Pancreas (tissue), 10 donors: ENCODE results near the gene GNPTAB. TPM values are rescaled to one million over a fixed set of nuclear protein-coding genes. Genes with fewer than 3 reads are reported as not detected.
"Not testable (repeated sequence)": the region's sequence is repeated elsewhere in the genome, so short reads cannot be mapped to it uniquely, and the experiment has no call there.

Source experiments
- ATAC-seq, 4 donors: fragments of 200-7000 bp; cut with Tn5 transposase; one replicate each; pipeline versions ENCODE4 v1.8.0 to v1.9.1; 2020; ENCODE audit warnings: mild to moderate bottlenecking in 4 of 4, moderate library complexity in 4 of 4
- DNase-seq, 6 donors: peaks; one replicate each; pipeline ENCODE4 v3.0.0-alpha.2; 2020
- FAIRE-seq: peaks from 2 replicates; lab custom pipeline; 2012; peaks lifted over from hg19 to GRCh38; lab: Jason Lieb, UNC
- H3K27ac ChIP-seq, 4 donors: fragments of 200-600 bp; sonication (generic); 1 replicate in 3 of 4; 2 replicates in 1 of 4; pipeline versions ENCODE4 v1.5.0 to v1.8.0; 2020
- H3K27me3 ChIP-seq, 4 donors: fragments of 200-600 bp; one replicate each; pipeline ENCODE4 v1.8.0; 2021
- H3K36me3 ChIP-seq, 3 donors: fragments of 200-600 bp; sonication (generic) in 1 of 3; one replicate each; pipeline versions ENCODE4 v1.5.0 to v1.8.0; 2020 to 2021
- H3K4me1 ChIP-seq, 3 donors: fragments of 200-600 bp; one replicate each; pipeline ENCODE4 v1.8.0; 2021
- H3K4me3 ChIP-seq, 4 donors: fragments of 200-600 bp; sonication (generic) in 2 of 4; one replicate each; pipeline versions ENCODE4 v1.5.0 to v1.8.0; 2020 to 2021
- H3K9me3 ChIP-seq, 4 donors: fragments of 200-600 bp; one replicate each; pipeline ENCODE4 v1.8.0; 2021
- CTCF ChIP-seq, 4 donors: fragments of 200-600 bp; sonication (generic) in 3 of 4; IDR thresholded peaks; one replicate each; pipeline versions ENCODE4 v1.5.0 to v1.8.0; 2021; ENCODE audit warnings: antibody characterized with exemption in 4 of 4
- WGBS, 2 donors: extraction: QIAGEN DNeasy Blood & Tissue Kit; methylation state at CpG; one replicate each; pipeline ENCODE4 v1.1.7; 2013; 5-methylcytosine and 5-hydroxymethylcytosine counted together
- intact Hi-C, 3 donors: fragments of 100-400 bp; cut with DNase I; formaldehyde crosslinking; loops; one replicate each; pipeline versions ENCODE4 v1.11.1 to v1.14.2; 2022
- polyA plus RNA-seq, 2 donors: library from polyadenylated mRNA; stranded (reverse); fragments of 200-250 nt; gene quantifications; one replicate each; pipeline ENCODE4 v1.2.3, GENCODE V29; 2013
- total RNA-seq, 6 donors: library from RNA; stranded (reverse); fragmentation: NEBNext Ultra II Directional in 4 of 6; extraction: Animal tissue kit (Norgen Biotek cat#: 25700) in 4 of 6; gene quantifications; one replicate each; pipeline versions ENCODE4 v1.2.1 to v1.2.4, GENCODE V29; 2021 to 2023
- donor health status: healthy with polysubstance abuse.
- donor health status: DM: no; HTN: no; CAD: no; lungs with moderate emphysema.
- donor health status: DM: no; HTN: no; CAD: no.
- donor health status: control.
- donor health status: control.
- donor health status: Bipolar disorder and iron deficiency.
- donor health status: DM: yes; HTN: yes; CAD: no.
- donor health status: DM: no; HTN: no; CAD: no.
- donor health status: DM: no; HTN: no; CAD: no.
- donor health status: DM: yes; HTN: yes; CAD: no.

The GNPTAB gene
- total and polyA plus RNA-seq, 8 donors, result 5.4 to 27.7 (median 12.2) TPM

GRCh38 chr12:101857043-101857558, 26.3 kb upstream of the GNPTAB start:
- Histone ChIP-seq H3K27me3 (no peaks in the 10 kb centered on the region), H3K9me3 (no peaks in the 10 kb centered on the region), H3K36me3 (no peaks in the 10 kb centered on the region), H3K4me1 (no peaks in the 10 kb centered on the region), H3K27ac (no peak overlapping the region), H3K4me3 (no peak overlapping the region)
- FAIRE-seq (no peak), DNase-seq (no peak), ATAC-seq (peak in 2 of 4 donors; percentile 36 to 62)
- TF ChIP-seq CTCF (IDR thresholded peaks at IDR 0.05), result no peak
- 72 to 78% methylated on average over 1 of the region's 1 CpG for WGBS, 2 donors
- intact Hi-C loops, result no loop called here

- DNase-seq, H3K27me3 ChIP-seq, H3K4me3 ChIP-seq, H3K27ac ChIP-seq, ATAC-seq, H3K36me3 ChIP-seq, H3K4me1 ChIP-seq, intact Hi-C loops, FAIRE-seq, H3K9me3 ChIP-seq: not testable (repeated sequence)
- 94 to 95% methylated on average over 5 of the region's 5 CpGs for WGBS, 2 donors
Observed at GRCh38 chr12:101856614-101857013, 25.9 kb upstream of the GNPTAB start.

GRCh38 chr12:101855976-101856375, 25.2 kb upstream of the GNPTAB start:
- ATAC-seq (no peak), FAIRE-seq (no peak), DNase-seq (no peak)
- TF ChIP-seq CTCF (IDR thresholded peaks at IDR 0.05), result no peak
- Histone ChIP-seq H3K27ac (no peak overlapping the region), H3K4me3 (no peak overlapping the region), H3K9me3 (no peaks in the 10 kb centered on the region), H3K27me3 (no peaks in the 10 kb centered on the region), H3K36me3 (no peaks in the 10 kb centered on the region), H3K4me1 (no peaks in the 10 kb centered on the region)
- 86 to 89% methylated on average over 3 of the region's 3 CpGs for WGBS, 2 donors
- intact Hi-C loops, result no loop called here

GRCh38 chr12:101855364-101855884, 24.7 kb upstream of the GNPTAB start:
- H3K27me3 ChIP-seq, result no peaks in the 10 kb centered on the region
- TF ChIP-seq CTCF (IDR thresholded peaks at IDR 0.05), result no peak
- intact Hi-C loops, result no loop called here
- no peak overlapping the region for H3K4me3 ChIP-seq
- ATAC-seq (peak in 3 of 4 donors; percentile 50 to 70 (median 56)), DNase-seq (no peak), FAIRE-seq (no peak)
- H3K9me3 ChIP-seq, result no peaks in the 10 kb centered on the region
- no peak overlapping the region for H3K27ac ChIP-seq
- 11 to 21% methylated on average over 3 of the region's 3 CpGs for WGBS, 2 donors
- H3K36me3 ChIP-seq, result no peaks in the 10 kb centered on the region
- H3K4me1 ChIP-seq, result no peaks in the 10 kb centered on the region

GRCh38 chr12:101854747-101855146, 24.0 kb upstream of the GNPTAB start:
- FAIRE-seq, result no peak
- Histone ChIP-seq H3K4me1 (no peaks in the 10 kb centered on the region), H3K27me3 (no peaks in the 10 kb centered on the region), H3K4me3 (no peak overlapping the region), H3K9me3 (no peaks in the 10 kb centered on the region), H3K27ac (no peak overlapping the region), H3K36me3 (no peaks in the 10 kb centered on the region)
- no peak for ATAC-seq
- DNase-seq, result no peak
- intact Hi-C loops, result no loop called here
- no peak for TF ChIP-seq CTCF (IDR thresholded peaks at IDR 0.05)
- 98 to 100% methylated on average over 1 of the region's 1 CpG for WGBS, 2 donors
